Smooth muscle cell of trachea (primary cell): ENCODE measurements around the gene PCDHGA9. TPM values are rescaled to one million over a fixed set of nuclear protein-coding genes. Genes with fewer than 3 reads are reported as not detected.

ENCODE experiments used
- total RNA-seq: library from RNA; depleted of rRNA; stranded (reverse); fragments of >200 nt; gene quantifications from 2 replicates; pipeline ENCODE4 v1.2.1, GENCODE V29; 2014

PCDHGA9 gene
- total RNA-seq, 1 donor from 2014 or later: 8.0 TPM

GRCh38 chr5:141430332-141431113 lies 27.9 kb downstream of the PCDHGA9 start, which contains the start of gene PCDHGA12:
Gene PCDHGA12, plus strand, starts transcription at chr5:141430507. Its CDS starts 253 bp downstream, at chr5:141430760.

Other genes starting within 250 kb of the PCDHGA9 start
- gene PCDHB7, start 230.1 kb upstream of the PCDHGA9 start, total RNA-seq: under 0.01 and 0.66 TPM in 2 replicates
- gene PCDHB8, start 225.0 kb upstream of the PCDHGA9 start, total RNA-seq: 0.50 TPM in 1 of 2 replicates, not detected in the other
- gene PCDHB16, start 220.4 kb upstream of the PCDHGA9 start, total RNA-seq: 0.15 and 0.50 TPM in 2 replicates
- gene PCDHB9, start 215.6 kb upstream of the PCDHGA9 start, total RNA-seq: under 0.01 and 0.17 TPM in 2 replicates
- 0.15 and 0.66 TPM in 2 replicates for gene PCDHB10, start 210.4 kb upstream of the PCDHGA9 start, total RNA-seq
- 0.50 TPM in 1 of 2 replicates, not detected in the other for gene PCDHB11, start 203.2 kb upstream of the PCDHGA9 start, total RNA-seq
- 0.15 and 0.33 TPM in 2 replicates for gene PCDHB12, start 194.1 kb upstream of the PCDHGA9 start, total RNA-seq
- under 0.01 and 1.3 TPM in 2 replicates for gene PCDHB13, start 188.9 kb upstream of the PCDHGA9 start, total RNA-seq
- gene PCDHB14, start 179.4 kb upstream of the PCDHGA9 start, total RNA-seq: 0.15 and 1.2 TPM in 2 replicates
- under 0.01 and 0.66 TPM in 2 replicates for gene PCDHB15, start 157.4 kb upstream of the PCDHGA9 start, total RNA-seq
- gene SLC25A2, start 98.7 kb upstream of the PCDHGA9 start, total RNA-seq: 0.50 and 1.0 TPM in 2 replicates
- gene TAF7, start 82.0 kb upstream of the PCDHGA9 start, total RNA-seq: 70.8 and 74.8 TPM in 2 replicates
- 1.3 and 2.3 TPM in 2 replicates for gene PCDHGA1, start 72.3 kb upstream of the PCDHGA9 start, total RNA-seq
- gene PCDHGA2, start 64.0 kb upstream of the PCDHGA9 start, total RNA-seq: 3.3 and 6.6 TPM in 2 replicates
- gene PCDHGA3, start 58.9 kb upstream of the PCDHGA9 start, total RNA-seq: 1.3 and 2.6 TPM in 2 replicates
- gene PCDHGB1, start 52.7 kb upstream of the PCDHGA9 start, total RNA-seq: 4.4 and 4.5 TPM in 2 replicates
- gene PCDHGA4, start 47.8 kb upstream of the PCDHGA9 start, total RNA-seq: 8.9 and 11.1 TPM in 2 replicates
- gene PCDHGB2, start 42.8 kb upstream of the PCDHGA9 start, total RNA-seq: 5.1 TPM in 2 replicates
- gene PCDHGA5, start 38.6 kb upstream of the PCDHGA9 start, total RNA-seq: 2.8 and 3.5 TPM in 2 replicates
- gene PCDHGB3, start 32.5 kb upstream of the PCDHGA9 start, total RNA-seq: 7.1 and 9.4 TPM in 2 replicates
- 4.8 and 6.3 TPM in 2 replicates for gene PCDHGA6, start 28.9 kb upstream of the PCDHGA9 start, total RNA-seq
- 5.4 and 8.4 TPM in 2 replicates for gene PCDHGA7, start 20.0 kb upstream of the PCDHGA9 start, total RNA-seq
- 21.5 and 38.4 TPM in 2 replicates for gene PCDHGB4, start 15.1 kb upstream of the PCDHGA9 start, total RNA-seq
- gene PCDHGA8, start 10.1 kb upstream of the PCDHGA9 start, total RNA-seq: 3.9 and 5.6 TPM in 2 replicates
- 27.9 and 40.4 TPM in 2 replicates for gene PCDHGB5, start 4.8 kb upstream of the PCDHGA9 start, total RNA-seq
- gene PCDHGB6, start 5.2 kb downstream of the PCDHGA9 start, total RNA-seq: 5.1 and 6.5 TPM in 2 replicates
- gene PCDHGA10, start 10.2 kb downstream of the PCDHGA9 start, total RNA-seq: 13.8 and 14.7 TPM in 2 replicates
- gene PCDHGB7, start 14.9 kb downstream of the PCDHGA9 start, total RNA-seq: 15.7 and 16.4 TPM in 2 replicates
- 23.0 and 26.9 TPM in 2 replicates for gene PCDHGA11, start 18.3 kb downstream of the PCDHGA9 start, total RNA-seq
- gene PCDHGA12, start 27.7 kb downstream of the PCDHGA9 start, total RNA-seq: 26.0 and 35.4 TPM in 2 replicates
- 94.1 and 137 TPM in 2 replicates for gene PCDHGC3, start 73.2 kb downstream of the PCDHGA9 start, total RNA-seq
- gene PCDHGC4, start 82.3 kb downstream of the PCDHGA9 start, total RNA-seq: 4.5 and 6.0 TPM in 2 replicates
- 7.9 and 8.1 TPM in 2 replicates for gene PCDHGC5, start 86.3 kb downstream of the PCDHGA9 start, total RNA-seq
- gene DIAPH1, start 216.2 kb downstream of the PCDHGA9 start, total RNA-seq: 22.0 and 46.4 TPM in 2 replicates
- 63.0 and 67.6 TPM in 2 replicates for gene HDAC3, start 234.1 kb downstream of the PCDHGA9 start, total RNA-seq
- 2.2 and 2.3 TPM in 2 replicates for gene RELL2, start 234.2 kb downstream of the PCDHGA9 start, total RNA-seq
- 39.9 and 46.5 TPM in 2 replicates for gene FCHSD1, start 248.6 kb downstream of the PCDHGA9 start, total RNA-seq